NCI-H1417 (cell line): ENCODE data around the gene KCNT2.
"Not testable (repeated sequence)": the region's sequence is repeated elsewhere in the genome, so short reads cannot be mapped to it uniquely, and the experiment has no call there.

Experiments
- DNase-seq, 3 experiments: peaks; one replicate each; lab custom pipeline; 2025; lab: John Stamatoyannopoulos, UW

The KCNT2 gene

DNA sequence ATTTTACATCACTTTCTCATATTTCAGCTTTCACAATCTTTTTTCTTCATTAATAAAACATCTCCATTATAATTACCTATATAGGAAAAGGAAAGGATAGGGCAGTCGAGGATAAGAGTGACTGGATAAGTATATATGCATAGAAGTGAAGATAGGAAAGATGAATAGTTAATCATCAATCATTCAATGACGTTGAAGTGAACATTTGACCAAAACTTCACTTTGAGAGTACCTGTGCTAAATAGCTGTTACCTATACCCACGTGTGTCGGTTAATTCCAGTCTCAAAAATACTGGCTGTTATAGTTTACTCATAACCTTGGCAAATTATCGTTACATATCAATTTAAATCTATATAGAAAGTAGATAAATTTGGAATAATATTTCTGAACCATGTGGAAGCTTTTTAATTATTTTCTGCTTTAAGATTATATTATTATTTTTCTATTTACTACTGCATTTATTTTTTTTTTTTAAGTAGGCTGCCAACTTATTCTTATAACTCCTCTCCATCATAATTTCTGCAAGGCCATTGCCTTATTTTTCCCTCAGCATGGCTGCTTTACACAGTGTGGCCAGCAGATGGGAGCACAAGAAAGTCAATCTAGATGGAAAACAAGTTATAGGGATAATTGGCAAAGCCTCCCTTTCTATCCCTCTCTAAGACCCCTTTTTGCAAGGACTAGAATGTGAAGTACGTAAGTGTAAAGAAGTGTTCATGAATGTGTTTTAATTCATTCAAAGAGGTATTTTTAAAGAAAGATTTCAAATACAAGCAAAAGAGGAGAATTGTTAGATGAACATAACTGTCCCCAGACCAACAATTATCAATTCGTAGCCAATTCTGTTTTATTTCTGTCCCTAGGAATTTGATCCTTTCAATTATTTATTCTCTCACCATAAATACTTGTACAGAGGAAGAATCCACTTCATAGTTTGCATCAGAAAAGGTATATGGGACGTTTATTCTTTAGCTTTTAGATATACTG, 290.4 kb downstream of the KCNT2 start:
- DNase-seq: peak in 2 of 3 experiments; percentile 16 to 63

- no peak for DNase-seq
These were observed 295.5 kb downstream of the KCNT2 start for GRCh38 chr1:196312739-196313138.

GRCh38 chr1:196309386-196309785, 298.9 kb downstream of the KCNT2 start:
- DNase-seq: peak in 1 of 3 experiments; percentile 52

DNA sequence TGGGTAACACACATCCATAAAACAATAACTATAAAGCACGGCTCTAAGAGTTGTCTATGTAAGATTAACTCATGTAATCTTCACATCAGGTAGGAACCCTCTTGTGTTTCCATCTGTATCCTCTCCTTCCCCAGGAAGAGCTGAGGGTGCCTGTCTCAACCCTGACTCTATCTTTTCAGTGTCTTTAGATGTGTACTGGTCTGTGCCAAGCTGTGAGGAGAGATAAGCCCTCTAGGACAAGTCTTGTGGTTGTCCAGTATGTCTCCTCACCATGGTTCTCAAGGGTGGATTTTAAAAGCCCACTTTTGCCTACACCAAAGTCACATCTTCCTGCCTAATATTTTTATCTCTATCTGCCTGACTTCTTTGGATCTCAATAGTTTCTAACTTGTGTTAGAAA, 300.1 kb downstream of the KCNT2 start:
- DNase-seq: no peak

- no peak for DNase-seq
These were observed 301.8 kb downstream of the KCNT2 start for GRCh38 chr1:196306421-196306820.

- no peak for DNase-seq
These were observed 303.0 kb downstream of the KCNT2 start for GRCh38 chr1:196305216-196305615.

GRCh38 chr1:196302981-196303380, 305.3 kb downstream of the KCNT2 start:
- DNase-seq: no peak

DNA sequence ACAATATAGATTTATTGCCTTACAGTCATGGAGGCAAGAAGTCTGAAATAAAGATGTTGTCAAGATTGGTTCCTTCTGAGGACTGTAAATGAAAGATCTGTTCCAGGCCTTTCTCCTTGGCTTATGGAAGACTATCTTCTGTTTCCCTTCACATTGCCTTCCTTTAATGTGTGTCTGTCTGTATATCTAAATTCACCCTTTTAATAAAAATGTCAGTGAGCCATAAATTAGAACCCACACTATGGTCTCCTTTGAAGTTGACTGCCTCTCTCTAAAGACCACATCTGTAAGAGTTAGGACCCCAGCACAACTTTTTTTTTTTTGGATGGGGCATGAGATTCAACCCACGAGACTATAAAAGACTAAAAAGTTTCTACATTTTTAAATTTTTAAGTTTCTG, 305.8 kb downstream of the KCNT2 start:
- DNase-seq: no peak

DNA sequence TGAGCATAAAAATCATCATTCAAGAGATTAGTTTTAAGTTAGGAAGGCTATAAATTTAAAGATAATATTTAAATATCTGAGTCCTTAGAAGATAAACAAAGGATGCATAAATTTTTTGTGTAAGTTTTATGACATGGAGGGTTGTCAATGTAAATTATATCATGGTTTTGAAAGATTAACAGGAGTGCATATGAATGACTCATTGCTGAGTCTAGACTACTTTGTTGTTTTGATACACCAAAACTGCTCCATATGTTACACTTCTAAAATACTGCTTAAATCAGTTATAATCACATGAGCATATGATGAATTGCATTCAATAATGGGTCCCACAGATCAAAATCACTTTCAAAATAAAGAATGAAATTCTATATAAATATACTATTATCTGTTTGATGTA, 312.5 kb downstream of the KCNT2 start:
- DNase-seq: no peak

DNA sequence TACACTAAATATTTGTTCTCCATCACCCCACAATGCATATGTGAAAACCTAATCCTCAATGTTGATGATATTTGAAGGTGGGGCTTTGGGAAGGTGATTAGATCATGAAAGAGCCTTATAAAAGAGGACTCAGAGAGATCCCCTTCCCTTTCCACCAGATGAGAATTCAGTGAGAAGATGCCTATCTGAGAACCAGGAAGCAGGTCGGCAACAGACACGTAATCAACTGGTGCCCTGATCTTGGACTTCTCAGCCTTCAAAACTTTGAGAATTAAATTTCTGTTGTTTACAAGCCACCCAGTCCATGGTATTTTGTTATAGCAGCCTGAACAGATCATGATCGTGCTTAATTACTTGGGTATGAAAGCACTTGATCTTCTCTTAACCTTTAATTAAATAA, 329.4 kb downstream of the KCNT2 start:
- DNase-seq: no peak

- no peak for DNase-seq
These were observed 330.4 kb downstream of the KCNT2 start for GRCh38 chr1:196277860-196278259.

DNA sequence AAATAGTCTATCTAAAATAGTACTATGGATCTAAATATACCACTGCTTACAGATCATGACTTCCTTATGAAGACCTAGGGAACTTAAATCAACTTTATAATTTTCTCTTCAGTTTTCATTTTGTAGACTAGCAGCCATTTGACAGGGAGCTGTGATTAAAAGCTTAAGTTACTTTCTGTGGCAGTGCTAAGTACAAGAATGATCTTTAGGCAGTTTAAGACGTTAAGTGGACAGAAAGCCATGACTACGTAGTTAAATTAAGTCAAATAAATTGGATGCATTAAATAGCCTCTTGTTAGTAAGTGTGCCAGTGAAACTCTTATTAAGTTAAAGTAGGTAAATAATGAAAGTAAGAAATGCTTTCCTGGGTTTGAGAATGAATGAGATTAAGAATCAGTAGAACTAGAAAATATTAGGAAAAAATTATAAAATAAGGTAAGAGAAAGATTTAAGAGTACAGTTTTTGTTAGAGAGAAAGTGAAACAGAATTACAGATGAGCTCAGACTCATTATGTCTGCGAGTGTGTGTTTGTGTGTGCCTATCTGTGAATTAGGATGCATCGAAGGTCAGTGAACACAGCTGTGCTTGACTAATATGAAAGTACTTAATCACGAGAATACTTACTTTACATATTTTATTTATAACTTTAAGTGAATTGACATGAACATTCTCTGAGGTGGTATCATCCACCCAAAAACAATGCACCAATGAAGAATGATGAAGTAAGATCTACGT, 336.9 kb downstream of the KCNT2 start:
- DNase-seq: peak in 1 of 3 experiments; percentile 20

DNA sequence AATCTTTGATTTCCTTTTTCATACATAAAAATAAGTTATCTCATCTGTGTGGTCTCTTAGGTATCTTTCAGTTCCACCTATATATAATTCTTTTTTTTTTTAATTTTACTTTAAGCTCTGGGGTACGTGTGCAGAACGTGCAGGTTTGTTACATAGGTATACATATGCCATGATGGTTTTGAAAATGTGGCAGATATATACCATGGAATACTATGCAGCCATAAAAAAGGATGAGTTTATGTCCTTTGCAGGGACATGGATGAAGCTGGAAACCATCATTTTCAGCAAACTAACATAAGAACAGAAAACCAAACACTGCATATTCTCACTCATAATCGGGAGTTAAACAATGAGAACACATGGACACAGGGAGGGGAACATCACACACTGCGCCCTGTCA, 345.2 kb downstream of the KCNT2 start:
- DNase-seq: not testable (repeated sequence)

DNA sequence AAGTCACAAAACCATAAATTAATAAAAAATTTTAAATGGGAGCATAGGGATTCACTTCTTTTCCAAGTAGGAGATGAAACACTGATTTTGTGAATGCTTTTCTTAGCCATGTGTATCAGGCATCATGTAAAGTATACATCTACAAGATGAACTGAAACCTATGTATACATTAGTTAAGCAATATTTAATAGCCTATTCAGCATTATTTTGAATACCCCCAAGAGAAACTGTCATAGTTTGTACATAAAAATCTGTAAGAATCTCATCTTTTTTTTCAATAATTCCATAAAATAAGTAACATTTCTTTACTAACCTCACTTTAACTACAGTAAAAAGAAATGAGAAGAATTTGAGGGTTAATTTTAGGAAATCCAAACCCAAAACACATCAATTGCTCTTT, 348.0 kb downstream of the KCNT2 start:
- DNase-seq: no peak

- DNase-seq: no peak
These were observed 348.9 kb downstream of the KCNT2 start for GRCh38 chr1:196259316-196259715.

DNA sequence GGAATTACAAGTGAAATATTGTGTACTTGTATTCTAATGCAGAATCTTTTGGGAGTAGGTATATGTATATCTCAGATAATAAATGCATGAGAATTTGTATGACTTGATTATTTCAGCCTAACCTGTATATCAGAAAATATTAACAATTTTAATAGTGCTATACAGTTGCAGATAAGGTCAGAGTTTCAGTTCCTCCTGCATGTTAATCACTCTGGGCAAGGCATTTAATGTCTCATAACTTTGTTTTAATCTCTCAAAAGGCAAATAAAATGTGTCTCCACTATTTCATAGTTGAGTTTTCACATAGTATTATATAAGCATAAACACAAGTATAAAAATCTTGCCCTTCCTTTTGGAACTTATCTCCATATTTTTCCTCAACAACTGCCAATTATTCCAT, 352.5 kb downstream of the KCNT2 start:
- DNase-seq: no peak

GRCh38 chr1:196229546-196229945, 378.7 kb downstream of the KCNT2 start:
- DNase-seq: no peak

GRCh38 chr1:196214866-196215265, 393.4 kb downstream of the KCNT2 start:
- no peak for DNase-seq

GRCh38 chr1:196209983-196210382, 398.3 kb downstream of the KCNT2 start:
- DNase-seq: no peak

- DNase-seq: no peak
These were observed 399.0 kb downstream of the KCNT2 start for GRCh38 chr1:196209265-196209664.

- DNase-seq: no peak
These were observed 400.5 kb downstream of the KCNT2 start for GRCh38 chr1:196207612-196208217.

- no peak for DNase-seq
These were observed 402.4 kb downstream of the KCNT2 start for GRCh38 chr1:196205882-196206281.

- DNase-seq: no peak
These were observed 411.8 kb downstream of the KCNT2 start for GRCh38 chr1:196196486-196196885.
